K562 treated with DMSO at 1 percent for 48 hours (cell line): ENCODE measurements around the gene CACNG6. TPM values are rescaled to one million over a fixed set of nuclear protein-coding genes. Genes with fewer than 3 reads are reported as not detected.

Experiments
- total RNA-seq: library from RNA; unstranded; fragments of 300-600 nt; gene quantifications from 2 replicates; pipeline ENCODE4 v1.2.3, GENCODE V29; 2022; ENCODE audit warnings: low replicate concordance; ENCODE audit errors: extremely low read depth

Gene CACNG6, protein sequence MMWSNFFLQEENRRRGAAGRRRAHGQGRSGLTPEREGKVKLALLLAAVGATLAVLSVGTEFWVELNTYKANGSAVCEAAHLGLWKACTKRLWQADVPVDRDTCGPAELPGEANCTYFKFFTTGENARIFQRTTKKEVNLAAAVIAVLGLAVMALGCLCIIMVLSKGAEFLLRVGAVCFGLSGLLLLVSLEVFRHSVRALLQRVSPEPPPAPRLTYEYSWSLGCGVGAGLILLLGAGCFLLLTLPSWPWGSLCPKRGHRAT
- total RNA-seq: not detected in 2 replicates

DNA sequence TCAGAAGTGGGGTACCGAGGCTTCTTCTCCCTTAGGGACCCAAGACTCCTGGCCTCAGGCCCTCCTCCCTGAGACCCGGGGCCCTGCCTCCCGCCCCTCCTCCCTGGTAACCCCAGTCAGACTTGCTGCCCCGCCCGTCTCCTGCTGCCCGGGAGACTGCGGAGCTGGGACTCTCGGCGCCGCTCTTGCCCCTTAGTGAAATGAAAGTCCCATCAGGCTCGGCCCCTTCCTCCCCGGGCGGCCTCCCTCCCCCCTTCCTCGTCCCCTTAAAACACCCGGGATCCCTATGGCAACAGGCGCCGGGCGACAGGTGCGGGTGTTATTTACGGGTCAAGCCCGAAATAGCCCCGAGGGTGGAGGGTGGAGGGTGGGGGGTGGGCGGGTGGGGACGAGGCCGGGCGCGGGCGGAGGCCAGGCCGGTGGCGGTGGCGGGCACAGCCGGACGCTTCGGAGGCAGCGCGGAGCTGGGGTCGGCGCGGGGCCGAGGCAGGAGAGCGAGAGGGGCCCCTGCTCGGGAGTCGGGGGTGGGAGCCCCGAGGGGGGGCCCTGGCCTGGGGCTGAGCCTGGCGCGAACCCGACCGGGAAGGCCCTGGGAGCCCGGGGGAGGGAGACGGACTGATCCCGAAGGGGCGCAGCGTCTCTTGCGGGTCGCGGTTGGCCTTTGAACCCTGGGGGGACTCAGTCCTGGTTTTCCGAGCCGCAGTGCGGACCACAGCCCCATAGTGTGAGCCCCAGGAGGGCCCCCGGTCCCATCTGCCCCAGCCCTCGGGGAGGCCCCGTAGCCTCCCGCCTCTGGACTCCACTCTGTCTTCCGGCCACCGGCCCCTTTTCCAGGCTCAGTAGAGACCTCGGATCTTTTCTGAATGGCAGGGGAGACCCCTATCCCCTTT lies at the start of gene CACNG6:
TSS of gene CACNG6 (plus strand) at position 414 of the 890 bp plus-strand sequence. CDS start 1,241 bp downstream, outside the sequence.

GRCh38 chr19:53962887-53963431 lies 28.5 kb upstream of the CACNG6 start, which contains the start of gene CACNG8:
CACNG8 (plus strand) TSS chr19:53962937.

Other genes with a start within 250 kb of the CACNG6 start
- gene NLRP12, start 167.3 kb upstream of the CACNG6 start, total RNA-seq: not detected in 2 replicates
- gene MYADM, start 123.8 kb upstream of the CACNG6 start, total RNA-seq: not detected in 2 replicates
- not detected in 2 replicates for gene PRKCG, start 109.4 kb upstream of the CACNG6 start, total RNA-seq
- gene CACNG7, start 82.4 kb upstream of the CACNG6 start, total RNA-seq: not detected in 2 replicates
- gene CACNG8, start 28.7 kb upstream of the CACNG6 start, total RNA-seq: not detected in 2 replicates
- gene VSTM1, start 72.3 kb downstream of the CACNG6 start, total RNA-seq: not detected in 2 replicates
- gene TARM1, start 89.7 kb downstream of the CACNG6 start, total RNA-seq: not detected in 2 replicates
- gene OSCAR, start 109.2 kb downstream of the CACNG6 start, total RNA-seq: not detected in 2 replicates
- gene NDUFA3, start 111.2 kb downstream of the CACNG6 start, total RNA-seq: not detected in 2 replicates
- gene TFPT, start 124.0 kb downstream of the CACNG6 start, total RNA-seq: not detected in 2 replicates
- not detected in 2 replicates for gene PRPF31, start 124.1 kb downstream of the CACNG6 start, total RNA-seq
- gene CNOT3, start 146.1 kb downstream of the CACNG6 start, total RNA-seq: not detected in 2 replicates
- not detected in 2 replicates for gene LENG1, start 168.1 kb downstream of the CACNG6 start, total RNA-seq
- not detected in 2 replicates for gene TMC4, start 181.5 kb downstream of the CACNG6 start, total RNA-seq
- 670 TPM in 1 of 2 replicates, not detected in the other for gene MBOAT7, start 197.9 kb downstream of the CACNG6 start, total RNA-seq
- not detected in 2 replicates for gene TSEN34, start 199.7 kb downstream of the CACNG6 start, total RNA-seq
- 5,955 TPM in 1 of 2 replicates, not detected in the other for gene RPS9, start 209.2 kb downstream of the CACNG6 start, total RNA-seq
- not detected in 2 replicates for gene LILRB3, start 231.4 kb downstream of the CACNG6 start, total RNA-seq